Measurements from ENCODE around the gene NOCT.

NOCT gene

GRCh38 chr4:139083607-139083955 is 68.0 kb downstream of the NOCT start:
- no peaks in the 10 kb centered on the region for H3K4me1 ChIP-seq (ENCODE audit: control insufficient read depth, insufficient read depth, low read length)

GRCh38 chr4:139083956-139084803 is 68.6 kb downstream of the NOCT start:
- H3K27ac ChIP-seq (ENCODE audit: low read length) = peak overlapping the region; percentile 95

More at GRCh38 chr4:139083607-139083955, 68.0 kb downstream of the NOCT start:
- no peaks in the 10 kb centered on the region for H3K9me3 ChIP-seq (ENCODE audit: control insufficient read depth in 2 of 2, low read length in 2 of 2)
- H3K9ac ChIP-seq (ENCODE audit: low read length in 2 of 2) = peak overlapping the region; percentile 86 to 90
- peak overlapping the region; percentile 78 to 96 for H3K4me3 ChIP-seq (ENCODE audit: low read length in 2 of 2)
- no peaks in the 10 kb centered on the region for H3K27me3 ChIP-seq (ENCODE audit: control insufficient read depth in 1 of 2, insufficient read depth in 2 of 2, low read length in 2 of 2)
- peak overlapping the region; percentile 95 for H3K27ac ChIP-seq (ENCODE audit: low read length)
- H3K36me3 ChIP-seq (ENCODE audit: control insufficient read depth in 2 of 2, insufficient read depth in 2 of 2, low read length in 2 of 2) = no peaks in the 10 kb centered on the region

GRCh38 chr4:139084804-139085093 is 69.2 kb downstream of the NOCT start:
- no peaks in the 10 kb centered on the region for H3K36me3 ChIP-seq (ENCODE audit: control insufficient read depth in 2 of 2, insufficient read depth in 2 of 2, low read length in 2 of 2)
- no peaks in the 10 kb centered on the region for H3K4me1 ChIP-seq (ENCODE audit: control insufficient read depth, insufficient read depth, low read length)
- peak overlapping the region; percentile 95 for H3K27ac ChIP-seq (ENCODE audit: low read length)
- H3K4me3 ChIP-seq (ENCODE audit: low read length in 2 of 2) = peak overlapping the region; percentile 77 to 96
- H3K9ac ChIP-seq (ENCODE audit: low read length in 2 of 2) = peak overlapping the region; percentile 86 to 90
- no peaks in the 10 kb centered on the region for H3K9me3 ChIP-seq (ENCODE audit: control insufficient read depth in 2 of 2, low read length in 2 of 2)
- no peaks in the 10 kb centered on the region for H3K27me3 ChIP-seq (ENCODE audit: control insufficient read depth in 1 of 2, insufficient read depth in 2 of 2, low read length in 2 of 2)

More at GRCh38 chr4:139083956-139084803, 68.6 kb downstream of the NOCT start:
- peak overlapping the region; percentile 86 to 90 for H3K9ac ChIP-seq (ENCODE audit: low read length in 2 of 2)
- H3K36me3 ChIP-seq (ENCODE audit: control insufficient read depth in 2 of 2, insufficient read depth in 2 of 2, low read length in 2 of 2) = no peaks in the 10 kb centered on the region
- no peaks in the 10 kb centered on the region for H3K9me3 ChIP-seq (ENCODE audit: control insufficient read depth in 2 of 2, low read length in 2 of 2)
- no peaks in the 10 kb centered on the region for H3K4me1 ChIP-seq (ENCODE audit: control insufficient read depth, insufficient read depth, low read length)
- H3K27me3 ChIP-seq (ENCODE audit: control insufficient read depth in 1 of 2, insufficient read depth in 2 of 2, low read length in 2 of 2) = no peaks in the 10 kb centered on the region
- H3K4me3 ChIP-seq (ENCODE audit: low read length in 2 of 2) = peak overlapping the region; percentile 78 to 96

- H3K9me3 ChIP-seq (ENCODE audit: control insufficient read depth in 2 of 2, low read length in 2 of 2) = no peaks in the 10 kb centered on the region
- no peaks in the 10 kb centered on the region for H3K4me1 ChIP-seq (ENCODE audit: control insufficient read depth, insufficient read depth, low read length)
- no peaks in the 10 kb centered on the region for H3K27me3 ChIP-seq (ENCODE audit: control insufficient read depth in 1 of 2, insufficient read depth in 2 of 2, low read length in 2 of 2)
- H3K36me3 ChIP-seq (ENCODE audit: control insufficient read depth in 2 of 2, insufficient read depth in 2 of 2, low read length in 2 of 2) = no peaks in the 10 kb centered on the region
- peak overlapping the region; percentile 77 to 96 for H3K4me3 ChIP-seq (ENCODE audit: low read length in 2 of 2)
- H3K9ac ChIP-seq (ENCODE audit: low read length in 2 of 2) = no peak overlapping the region
- peak overlapping the region; percentile 95 for H3K27ac ChIP-seq (ENCODE audit: low read length)
Observed at GRCh38 chr4:139085141-139085540, 69.6 kb downstream of the NOCT start.

- Histone ChIP-seq H3K4me1 (ENCODE audit: control insufficient read depth, insufficient read depth, low read length) (no peaks in the 10 kb centered on the region), H3K4me3 (ENCODE audit: low read length in 2 of 2) (no peak overlapping the region), H3K27ac (ENCODE audit: low read length) (no peak overlapping the region), H3K36me3 (ENCODE audit: control insufficient read depth in 2 of 2, insufficient read depth in 2 of 2, low read length in 2 of 2) (no peaks in the 10 kb centered on the region), H3K27me3 (ENCODE audit: control insufficient read depth in 1 of 2, insufficient read depth in 2 of 2, low read length in 2 of 2) (no peaks in the 10 kb centered on the region), H3K9me3 (ENCODE audit: control insufficient read depth in 2 of 2, low read length in 2 of 2) (no peaks in the 10 kb centered on the region), H3K9ac (ENCODE audit: low read length in 2 of 2) (no peak overlapping the region)
Observed at GRCh38 chr4:139092271-139092670, 76.7 kb downstream of the NOCT start.
